ENCODE measurements around the gene RUSC1.

- TF ChIP-seq CTCF (IDR thresholded peaks at IDR 0.05 in 4 of 5, conservative IDR thresholded peaks at IDR 0.05 in 1 of 5) (peak in 3 of 5 experiments; percentile 18 to 44 (median 28)), POLR2A (IDR thresholded peaks at IDR 0.05) (no peak)
Observed at GRCh38 chr1:155324717-155325602, 4.3 kb downstream of the RUSC1 start.

Data from gastrocnemius medialis (tissue), 4 donors.